HEK293 (cell line): ENCODE data around the gene CFAP45.

Experiments used
- ATF2 ChIP-seq: fragments of 450-650 bp; formaldehyde crosslinking; IDR thresholded peaks from 2 replicates; pipeline ENCODE4 v1.5.1; 2016; ENCODE audit warnings: missing biosample characterization, missing genetic modification characterization, low read depth
- BCL11B ChIP-seq: fragments of 450-650 bp; formaldehyde crosslinking; IDR thresholded peaks from 2 replicates; pipeline ENCODE4 v1.5.1; 2016; ENCODE audit warnings: low read depth, missing biosample characterization, missing genetic modification characterization
- KLF1 ChIP-seq: fragments of 450-650 bp; formaldehyde crosslinking; IDR thresholded peaks from 2 replicates; pipeline ENCODE4 v1.5.1; 2016; ENCODE audit warnings: missing biosample characterization, missing genetic modification characterization
- REPIN1 ChIP-seq: fragments of 450-650 bp; formaldehyde crosslinking; IDR thresholded peaks from 2 replicates; pipeline ENCODE4 v1.5.1; 2017; ENCODE audit warnings: missing biosample characterization, missing genetic modification characterization, low read depth
- YY2 ChIP-seq: fragments of 450-650 bp; formaldehyde crosslinking; IDR thresholded peaks from 2 replicates; pipeline ENCODE4 v1.5.1; 2016; ENCODE audit warnings: missing biosample characterization, missing genetic modification characterization
- ZNF23 ChIP-seq: fragments of 450-650 bp; formaldehyde crosslinking; IDR thresholded peaks from 2 replicates; pipeline ENCODE4 v1.5.1; 2016; ENCODE audit warnings: missing biosample characterization, missing genetic modification characterization, borderline replicate concordance
- ZNF660 ChIP-seq: fragments of 450-650 bp; IDR thresholded peaks from 2 replicates; pipeline ENCODE4 v1.5.1; 2018; ENCODE audit warnings: missing biosample characterization, mild to moderate bottlenecking, missing genetic modification characterization
- ZNF768 ChIP-seq: fragments of 450-650 bp; formaldehyde crosslinking; IDR thresholded peaks from 2 replicates; pipeline ENCODE4 v1.5.1; 2018; ENCODE audit warnings: missing biosample characterization, mild to moderate bottlenecking, missing genetic modification characterization
- TF ChIP-seq, protein P1 (sequence below): fragments of 450-650 bp; formaldehyde crosslinking; IDR thresholded peaks from 2 replicates; pipeline ENCODE4 v1.5.1; 2016; ENCODE audit warnings: missing biosample characterization, missing genetic modification characterization

DNA sequence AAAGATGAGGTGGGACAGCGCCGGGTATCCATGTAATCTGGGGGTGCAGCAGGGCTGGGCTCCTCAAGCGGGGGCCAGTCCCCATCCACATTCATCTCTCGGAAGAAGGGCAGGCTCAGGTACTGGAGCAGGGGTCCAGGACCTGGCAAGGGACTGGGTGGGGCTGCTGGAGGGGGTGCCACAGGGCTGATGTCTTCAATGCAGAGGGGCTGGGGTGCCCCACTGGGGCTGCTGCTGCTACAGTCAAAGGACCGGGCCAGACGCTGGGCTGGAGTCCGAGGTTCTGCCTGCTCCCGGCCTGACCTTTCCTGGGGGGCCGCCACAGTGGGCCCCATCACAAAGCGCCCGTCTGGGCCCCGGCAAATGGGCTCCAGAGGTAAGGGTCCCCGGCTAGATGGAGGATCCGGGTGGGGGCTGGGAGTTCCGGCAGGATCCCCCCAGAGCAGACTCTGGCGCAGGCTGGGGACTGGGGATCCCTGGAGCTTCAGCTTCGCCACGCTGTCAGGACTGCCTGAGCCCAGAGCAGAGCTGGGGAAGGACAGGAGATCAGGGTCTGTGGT lies 28.6 kb upstream of the CFAP45 start:
- TF ChIP-seq YY2 (tag by site-specific recombination) (no peak), KLF1 (tag by site-specific recombination) (no peak), BCL11B (tag by site-specific recombination) (no peak), ZNF660 (tag by site-specific recombination) (no peak), ZNF768 (tag by site-specific recombination) (no peak), REPIN1 (tag by site-specific recombination) (no peak), ATF2 (tag by site-specific recombination) (no peak), ZNF23 (tag by site-specific recombination) (no peak)
- TF ChIP-seq, protein P1, sequence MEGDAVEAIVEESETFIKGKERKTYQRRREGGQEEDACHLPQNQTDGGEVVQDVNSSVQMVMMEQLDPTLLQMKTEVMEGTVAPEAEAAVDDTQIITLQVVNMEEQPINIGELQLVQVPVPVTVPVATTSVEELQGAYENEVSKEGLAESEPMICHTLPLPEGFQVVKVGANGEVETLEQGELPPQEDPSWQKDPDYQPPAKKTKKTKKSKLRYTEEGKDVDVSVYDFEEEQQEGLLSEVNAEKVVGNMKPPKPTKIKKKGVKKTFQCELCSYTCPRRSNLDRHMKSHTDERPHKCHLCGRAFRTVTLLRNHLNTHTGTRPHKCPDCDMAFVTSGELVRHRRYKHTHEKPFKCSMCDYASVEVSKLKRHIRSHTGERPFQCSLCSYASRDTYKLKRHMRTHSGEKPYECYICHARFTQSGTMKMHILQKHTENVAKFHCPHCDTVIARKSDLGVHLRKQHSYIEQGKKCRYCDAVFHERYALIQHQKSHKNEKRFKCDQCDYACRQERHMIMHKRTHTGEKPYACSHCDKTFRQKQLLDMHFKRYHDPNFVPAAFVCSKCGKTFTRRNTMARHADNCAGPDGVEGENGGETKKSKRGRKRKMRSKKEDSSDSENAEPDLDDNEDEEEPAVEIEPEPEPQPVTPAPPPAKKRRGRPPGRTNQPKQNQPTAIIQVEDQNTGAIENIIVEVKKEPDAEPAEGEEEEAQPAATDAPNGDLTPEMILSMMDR (tag by site-specific recombination) = no peak
